Astrocyte of the spinal cord (primary cell): ENCODE measurements around the gene MTG2.

Experiments
- DNase-seq: peaks from one replicate; pipeline ENCODE4 v3.0.0; 2011; ENCODE audit warnings: low read depth, low spot score
- H3K4me3 ChIP-seq: 2 replicates; pipeline ENCODE4 v1.5.1; 2011; ENCODE audit warnings: low read depth, mild to moderate bottlenecking, low read length, moderate library complexity
- in situ Hi-C: cut with HindIII; loops from 2 replicates; pipeline ENCODE4 v1.10.0; 2017; ENCODE audit warnings: low sequenced_read_pairs
- TF ChIP-seq, protein P1 (sequence below): IDR thresholded peaks from 2 replicates; pipeline ENCODE4 v1.5.1; 2012; ENCODE audit warnings: low read depth, mild to moderate bottlenecking, low read length, inconsistent platforms

The MTG2 gene

DNA sequence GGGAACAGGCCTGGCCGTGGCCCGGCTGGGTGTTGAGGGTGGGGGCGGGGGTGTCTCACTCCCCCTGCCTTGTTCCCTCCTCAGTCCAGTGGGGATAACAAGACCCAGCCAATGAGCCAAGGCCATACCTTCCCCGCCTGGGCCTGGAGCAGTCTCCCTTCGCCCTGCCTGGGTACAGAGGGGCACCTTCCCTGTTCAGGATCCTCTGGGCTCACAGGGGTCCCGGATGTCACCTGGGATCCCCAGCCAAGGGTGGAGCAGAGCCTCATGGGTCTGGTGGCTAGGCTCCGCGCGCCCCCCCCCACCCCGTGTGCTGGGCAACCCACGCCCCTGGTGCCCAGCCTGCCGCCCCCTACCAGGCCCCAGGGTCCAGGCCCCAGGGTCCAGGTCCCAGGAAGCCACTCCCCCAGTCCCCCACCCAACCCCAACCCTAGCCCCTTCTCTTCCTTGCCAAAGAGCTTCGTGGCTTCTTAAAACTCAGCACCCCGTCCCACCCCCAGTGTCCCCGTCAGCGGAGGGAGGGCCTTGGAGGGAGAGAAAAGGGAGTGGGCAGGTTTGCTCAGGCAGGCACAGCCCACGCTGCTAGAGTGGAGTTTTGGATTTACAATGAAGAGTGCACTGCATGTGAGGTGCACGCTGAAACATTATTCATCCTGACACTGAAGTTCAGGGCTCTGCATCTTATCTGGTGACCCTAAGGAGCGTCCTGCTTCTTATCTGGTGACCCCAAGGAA is 25.4 kb downstream of the MTG2 start:
- in situ Hi-C loops, result no loop called here

GRCh38 chr20:62208795-62209755 is 26.2 kb downstream of the MTG2 start:
- H3K4me3 ChIP-seq, result no peak overlapping the region
- TF ChIP-seq, protein P1, sequence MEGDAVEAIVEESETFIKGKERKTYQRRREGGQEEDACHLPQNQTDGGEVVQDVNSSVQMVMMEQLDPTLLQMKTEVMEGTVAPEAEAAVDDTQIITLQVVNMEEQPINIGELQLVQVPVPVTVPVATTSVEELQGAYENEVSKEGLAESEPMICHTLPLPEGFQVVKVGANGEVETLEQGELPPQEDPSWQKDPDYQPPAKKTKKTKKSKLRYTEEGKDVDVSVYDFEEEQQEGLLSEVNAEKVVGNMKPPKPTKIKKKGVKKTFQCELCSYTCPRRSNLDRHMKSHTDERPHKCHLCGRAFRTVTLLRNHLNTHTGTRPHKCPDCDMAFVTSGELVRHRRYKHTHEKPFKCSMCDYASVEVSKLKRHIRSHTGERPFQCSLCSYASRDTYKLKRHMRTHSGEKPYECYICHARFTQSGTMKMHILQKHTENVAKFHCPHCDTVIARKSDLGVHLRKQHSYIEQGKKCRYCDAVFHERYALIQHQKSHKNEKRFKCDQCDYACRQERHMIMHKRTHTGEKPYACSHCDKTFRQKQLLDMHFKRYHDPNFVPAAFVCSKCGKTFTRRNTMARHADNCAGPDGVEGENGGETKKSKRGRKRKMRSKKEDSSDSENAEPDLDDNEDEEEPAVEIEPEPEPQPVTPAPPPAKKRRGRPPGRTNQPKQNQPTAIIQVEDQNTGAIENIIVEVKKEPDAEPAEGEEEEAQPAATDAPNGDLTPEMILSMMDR, result no peak
- in situ Hi-C loops, result no loop called here
- no peak for DNase-seq

More for the DNA sequence above, 25.4 kb downstream of the MTG2 start:
- TF ChIP-seq, protein P1, result no peak
- no peak for DNase-seq
- H3K4me3 ChIP-seq, result no peak overlapping the region

GRCh38 chr20:62209850-62210495 is 27.1 kb downstream of the MTG2 start:
- DNase-seq, result no peak
- in situ Hi-C loops, result no loop called here
- H3K4me3 ChIP-seq, result no peak overlapping the region
- TF ChIP-seq, protein P1, result no peak

- in situ Hi-C loops, result no loop called here
- no peak overlapping the region for H3K4me3 ChIP-seq
- TF ChIP-seq, protein P1, result no peak
- no peak for DNase-seq
Measured at GRCh38 chr20:62210496-62210855, 27.6 kb downstream of the MTG2 start.

GRCh38 chr20:62211216-62211615 is 28.4 kb downstream of the MTG2 start:
- H3K4me3 ChIP-seq, result no peak overlapping the region
- DNase-seq, result no peak
- TF ChIP-seq, protein P1, result no peak
- in situ Hi-C loops, result no loop called here

- no peak for DNase-seq
- no peak overlapping the region for H3K4me3 ChIP-seq
- in situ Hi-C loops, result no loop called here
- TF ChIP-seq, protein P1, result no peak
Measured at GRCh38 chr20:62211769-62212288, 29.0 kb downstream of the MTG2 start.
